Suppressor macrophage (primary cell): ENCODE measurements around the gene EMD.
"Not testable (repeated sequence)": the region's sequence is repeated elsewhere in the genome, so short reads cannot be mapped to it uniquely, and the experiment has no call there.

ENCODE experiments used
- DNase-seq, 4 experiments: peaks; one replicate each; pipeline ENCODE4 v3.0.0-alpha.2; 2020 to 2022
- total RNA-seq, 17 experiments: gene quantifications; one replicate each; lab custom pipeline; 2026; ENCODE audit warnings: mixed read lengths in 6 of 17, inconsistent platforms in 3 of 17; lab: John Stamatoyannopoulos, UW

EMD gene
- total RNA-seq: 15.8 to 30.2 (median 21.3) reads per million in 17 experiments

DNA sequence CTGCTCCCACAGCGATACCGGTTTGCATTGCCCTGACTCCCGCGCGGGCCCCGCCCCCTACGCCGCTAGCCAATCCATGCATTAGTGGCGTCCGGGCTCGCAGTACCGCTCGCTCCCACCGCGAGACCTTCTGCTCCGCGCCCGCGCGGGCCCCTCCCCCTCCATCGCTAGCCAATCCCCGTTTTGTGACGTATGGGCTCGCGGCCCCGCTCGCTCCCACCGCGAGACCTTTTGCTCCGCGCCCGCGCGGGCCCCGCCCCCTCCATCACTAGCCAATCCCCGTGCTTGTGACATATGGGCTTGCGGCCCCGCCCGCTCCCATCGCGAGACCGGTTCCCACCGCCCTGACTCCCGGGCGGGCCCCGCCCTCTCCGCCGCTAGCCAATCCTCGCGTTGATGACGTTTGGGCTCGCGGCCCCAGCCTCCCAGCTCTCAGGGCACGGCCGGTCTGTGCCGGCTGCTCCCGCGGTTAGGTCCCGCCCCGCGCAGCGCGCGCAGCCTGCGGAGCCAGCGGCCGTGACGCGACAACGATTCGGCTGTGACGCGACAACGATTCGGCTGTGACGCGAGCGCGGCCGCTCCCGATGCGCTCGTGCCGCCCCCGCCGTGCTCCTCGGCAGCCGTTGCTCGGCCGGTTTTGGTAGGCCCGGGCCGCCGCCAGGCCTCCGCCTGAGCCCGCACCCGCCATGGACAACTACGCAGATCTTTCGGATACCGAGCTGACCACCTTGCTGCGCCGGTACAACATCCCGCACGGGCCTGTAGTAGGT, at the start of gene EMD:
Gene EMD, plus strand, starts transcription at position 497 of the 770 bp plus-strand sequence. Its CDS starts 190 bp downstream, at position 687.
- DNase-seq: peak; percentile 96 to 98 (median 97)

DNA sequence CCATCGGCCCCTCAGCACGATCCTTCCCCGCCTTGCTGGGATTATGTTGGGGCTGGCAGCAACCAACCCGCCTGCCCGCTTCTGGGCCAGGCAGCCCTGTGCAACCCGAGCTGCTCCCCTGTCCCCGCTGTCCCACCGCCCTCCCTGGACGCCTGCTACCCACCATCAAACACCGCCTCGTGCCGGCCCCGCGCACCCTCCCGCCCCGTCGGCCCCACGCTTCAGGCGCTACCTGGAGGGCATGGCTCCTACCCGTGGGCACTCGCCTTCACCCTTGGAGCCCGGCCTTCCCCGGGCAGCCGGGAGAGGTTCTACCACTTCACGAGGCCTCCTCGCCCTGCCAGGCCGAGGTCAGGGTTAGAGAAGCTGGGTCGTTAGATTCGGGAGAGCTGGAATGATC, 46.5 kb upstream of the EMD start:
- no peak for DNase-seq

DNA sequence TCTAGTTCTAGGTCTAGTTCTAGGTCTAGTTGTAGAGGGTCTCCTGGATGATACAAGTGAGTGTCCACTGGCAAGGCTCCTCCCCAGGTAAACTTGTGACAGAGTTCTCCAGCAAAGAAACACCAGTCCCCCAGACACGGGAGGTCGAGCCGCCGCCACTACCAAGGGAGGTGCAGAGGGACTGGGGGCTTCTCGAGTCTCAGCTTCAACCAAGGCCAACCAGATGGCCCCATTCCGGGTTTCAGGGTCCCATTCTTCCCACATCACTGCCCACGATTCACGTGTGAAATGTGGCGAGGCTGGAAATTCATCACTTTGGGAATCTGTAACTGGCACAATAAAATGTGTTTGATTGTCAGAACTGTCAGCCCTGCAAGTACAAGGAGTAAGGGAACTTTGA, 46.0 kb upstream of the EMD start:
- no peak for DNase-seq

DNA sequence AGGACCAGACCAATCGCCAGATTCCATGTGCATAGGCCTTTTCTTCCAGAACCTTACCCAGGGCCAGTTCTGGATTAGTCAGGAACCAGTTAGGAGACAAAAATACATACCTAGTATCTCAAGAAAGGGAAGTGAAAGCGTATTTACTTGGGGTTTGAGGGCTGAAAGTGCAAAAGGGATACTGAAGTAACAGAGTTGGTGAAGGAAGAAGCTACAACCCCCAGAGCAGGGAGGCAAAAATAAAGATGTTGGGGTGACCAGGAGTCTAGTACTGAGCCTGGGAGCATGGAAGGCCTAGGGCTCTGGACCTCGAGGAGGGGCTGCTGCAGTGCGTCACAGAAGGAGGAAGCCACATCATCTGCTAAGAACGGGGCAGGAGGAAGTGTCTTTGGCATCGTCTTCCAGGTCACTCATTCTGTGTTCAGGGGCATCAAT, 45.2 kb upstream of the EMD start:
- peak; percentile 35 to 62 (median 50) for DNase-seq

DNA sequence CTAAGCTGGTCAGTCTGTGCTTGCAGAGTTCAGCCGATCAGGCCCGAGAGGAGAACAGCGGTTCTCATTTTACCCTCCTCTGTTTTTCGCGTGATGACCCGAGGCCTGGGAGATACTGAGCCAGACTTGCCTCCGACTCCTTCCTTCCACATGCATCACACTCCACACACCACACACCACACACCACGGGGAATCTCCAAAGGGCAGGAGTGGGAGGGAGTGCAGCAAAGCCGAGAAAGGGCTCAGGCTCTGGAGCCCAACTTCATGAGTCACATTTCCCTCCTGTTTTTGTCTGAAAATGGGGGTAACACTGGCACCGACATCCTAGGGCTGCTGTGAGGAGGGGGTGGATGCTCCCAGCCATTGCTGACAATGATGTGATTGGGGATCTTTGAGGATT, 44.6 kb upstream of the EMD start:
- DNase-seq: peak; percentile 31 to 70 (median 54)

DNA sequence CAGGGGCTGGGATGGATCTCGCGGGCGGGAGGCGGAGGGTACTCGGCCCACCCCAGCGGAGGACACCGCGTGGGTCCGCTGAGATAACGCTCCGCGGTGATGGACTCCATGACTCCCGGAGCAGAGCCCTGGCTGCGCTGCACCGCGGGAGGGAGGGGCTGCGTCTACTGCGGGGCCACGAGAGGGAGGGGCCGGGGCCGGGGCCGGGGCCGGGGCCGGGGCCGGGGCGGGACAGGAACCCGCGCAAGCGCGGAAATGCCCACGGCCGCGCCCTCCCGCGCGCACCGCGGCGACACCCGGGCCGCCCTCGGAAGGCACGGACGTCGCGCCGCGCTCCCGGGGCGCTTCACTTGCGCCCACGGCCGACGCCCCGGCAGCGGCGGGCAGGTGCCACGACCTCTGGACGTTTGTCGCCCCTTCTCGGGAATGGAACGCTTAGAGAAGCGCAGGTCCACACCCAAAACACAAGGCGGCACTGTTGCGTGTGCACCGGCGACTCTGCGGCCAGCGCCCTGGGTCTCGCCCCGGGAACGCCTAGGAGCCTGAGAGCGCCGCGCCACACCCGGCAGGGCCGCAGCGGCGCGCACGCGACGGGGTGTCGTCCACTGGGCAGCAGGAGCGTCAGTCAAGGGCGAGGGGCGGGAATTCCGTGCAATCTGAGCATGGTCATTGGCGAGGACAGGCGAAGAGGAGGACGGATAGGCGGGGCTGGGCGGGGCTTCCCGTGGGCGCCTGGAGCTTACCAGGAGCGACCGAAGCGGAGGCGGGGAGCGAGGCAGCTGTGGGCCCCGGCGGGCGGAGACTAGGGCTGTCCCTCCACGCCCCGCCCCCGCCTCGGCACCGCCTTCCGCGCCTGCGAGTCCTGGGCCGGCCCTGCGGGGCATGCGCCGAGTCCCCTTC, 37.4 kb upstream of the EMD start:
- DNase-seq: not testable (repeated sequence)

DNA sequence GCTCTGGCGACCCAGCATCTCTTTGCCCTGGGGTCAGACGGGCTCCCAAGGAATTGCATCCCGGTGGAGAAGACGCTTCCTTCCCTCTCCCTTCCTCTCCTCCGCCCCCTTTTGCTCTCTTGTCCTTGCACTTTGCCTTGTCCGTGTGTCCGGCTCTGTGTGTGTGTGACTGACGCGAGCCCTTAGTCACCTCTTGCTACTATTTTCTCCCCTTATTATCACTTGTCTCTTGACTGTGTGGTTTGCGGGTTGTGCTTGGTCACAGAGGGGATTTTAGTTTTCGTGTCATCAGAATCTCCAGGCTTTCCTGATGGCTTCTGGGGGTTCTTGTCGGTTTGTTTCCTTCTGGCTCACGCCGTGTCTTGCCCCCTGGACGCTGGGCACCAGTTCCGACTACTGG, 36.0 kb upstream of the EMD start:
- not testable (repeated sequence) for DNase-seq

DNA sequence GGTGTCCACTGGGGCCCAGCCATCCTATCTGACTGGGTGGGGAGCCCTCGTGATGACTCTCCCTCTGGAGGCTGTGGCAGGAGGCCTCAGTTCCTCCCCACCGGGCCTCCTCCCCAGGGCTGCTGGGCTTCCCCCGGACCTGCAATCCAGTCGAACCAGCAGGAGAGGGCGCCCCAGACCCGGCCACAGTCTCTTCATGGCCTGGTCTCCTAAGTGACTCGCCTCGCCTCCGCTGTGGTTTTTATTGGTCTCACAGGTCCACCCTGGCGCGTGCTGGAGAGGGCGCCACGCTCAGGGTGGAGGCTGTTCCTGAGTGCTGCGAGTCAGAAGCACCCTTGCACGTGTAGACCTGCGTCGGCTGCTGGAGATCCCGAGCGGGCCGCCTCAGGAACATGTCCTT, 35.5 kb upstream of the EMD start:
- DNase-seq: not testable (repeated sequence)

DNA sequence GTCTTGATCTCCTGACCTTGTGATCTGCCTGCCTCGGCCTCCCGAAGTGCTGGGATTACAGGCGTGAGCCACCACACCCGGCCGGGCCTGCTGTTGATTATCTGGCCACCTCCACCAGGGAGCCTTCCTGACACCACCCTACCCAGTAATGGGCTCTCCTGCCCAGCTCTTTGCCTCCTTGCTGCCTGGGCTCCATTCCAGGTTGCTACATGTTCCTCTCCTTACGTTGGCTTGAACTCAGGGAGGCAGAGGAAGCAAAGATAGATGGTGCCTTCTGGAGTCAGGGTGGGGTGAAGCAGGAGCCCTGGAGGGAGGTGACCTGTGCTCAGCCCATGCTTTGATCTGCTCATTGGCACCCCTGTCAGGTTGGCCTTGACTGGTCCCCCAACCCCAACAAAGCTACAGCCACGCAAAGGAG, 31.0 kb upstream of the EMD start:
- peak in 1 of 4 experiments; percentile 2 for DNase-seq

DNA sequence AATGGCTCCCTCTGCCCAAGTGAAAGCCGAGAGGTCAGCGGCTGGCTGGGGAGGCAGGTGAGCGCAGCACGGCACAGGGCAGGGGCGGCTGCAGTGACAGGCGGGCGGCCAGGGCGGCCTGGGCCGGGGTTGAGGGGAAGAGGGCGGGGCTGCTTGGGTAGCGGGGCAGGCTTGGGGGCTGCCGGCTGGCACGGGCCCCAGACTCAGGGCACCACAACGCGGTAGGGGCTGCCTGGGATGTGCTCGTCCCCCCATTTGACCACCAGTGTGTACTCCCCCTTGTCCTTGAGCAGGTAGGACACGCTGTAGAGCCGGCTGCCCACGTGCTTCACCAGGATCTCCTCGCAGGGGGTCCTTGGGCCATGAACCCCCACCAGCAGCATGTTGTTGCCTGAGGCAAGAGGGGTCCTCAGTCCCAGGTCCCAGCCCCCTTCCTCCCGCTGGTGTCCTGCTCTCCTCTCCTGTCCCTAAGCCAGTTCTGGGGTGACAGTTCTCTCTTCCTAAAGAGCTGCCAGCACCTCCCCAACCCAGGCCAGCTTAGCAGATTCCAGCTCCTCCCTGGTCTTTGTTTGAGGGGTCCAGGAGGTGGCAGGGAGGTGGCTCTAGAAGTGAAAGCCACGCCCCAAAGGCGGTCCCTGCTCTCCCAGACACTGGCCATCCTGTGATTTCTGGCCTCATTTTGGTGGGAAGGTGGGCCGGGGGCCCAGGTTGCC, 30.3 kb upstream of the EMD start:
- peak in 1 of 4 experiments; percentile 1 for DNase-seq

DNA sequence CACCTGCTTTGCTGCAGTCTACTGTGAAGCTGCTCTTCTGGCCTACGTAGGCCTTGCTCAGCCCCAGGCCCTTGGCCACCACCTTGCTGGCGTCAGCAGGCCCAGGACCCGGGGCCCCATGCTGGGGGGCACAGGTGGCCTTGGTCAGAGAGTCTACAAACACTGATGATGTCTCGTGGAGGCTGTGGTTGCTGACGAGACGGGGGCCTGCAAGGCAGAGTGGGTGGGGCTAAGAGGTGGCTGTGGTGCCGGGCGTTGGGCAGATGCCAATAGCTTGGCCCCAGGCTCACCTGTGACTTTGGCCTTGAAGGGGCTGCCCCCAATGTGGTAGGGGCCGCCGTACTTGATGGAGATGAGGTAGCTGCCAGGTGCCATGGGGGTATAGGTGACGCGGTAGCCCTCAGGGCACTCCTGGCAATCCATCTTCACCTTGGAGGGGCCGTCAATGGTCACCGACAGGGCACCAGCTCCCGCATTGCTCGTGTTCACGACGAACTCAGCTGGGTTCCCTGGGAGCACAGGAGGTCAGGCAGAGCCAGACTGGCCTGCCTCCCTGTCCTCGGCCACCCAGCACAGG, 29.6 kb upstream of the EMD start:
- peak in 1 of 4 experiments; percentile 1 for DNase-seq

DNA sequence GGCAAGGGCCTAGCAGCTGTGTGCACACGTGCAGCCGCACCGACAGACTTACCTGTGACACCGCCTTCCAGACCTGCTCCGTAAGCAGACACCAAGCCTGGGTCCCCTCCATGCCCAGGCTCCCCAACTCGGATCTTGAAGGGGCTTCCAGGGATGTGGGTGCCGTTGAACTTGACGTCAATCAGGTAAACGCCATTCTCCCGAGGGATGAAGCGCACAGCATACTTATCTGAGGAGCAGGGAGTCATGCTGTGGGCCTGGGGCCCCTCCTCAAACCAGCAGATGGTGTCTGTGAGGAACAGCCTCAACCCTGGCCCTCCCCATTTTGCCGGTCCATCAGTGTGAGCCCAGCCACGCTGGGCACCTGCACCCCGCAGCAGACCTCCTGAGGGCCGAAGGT, 29.1 kb upstream of the EMD start:
- peak in 1 of 4 experiments; percentile 1 for DNase-seq

DNA sequence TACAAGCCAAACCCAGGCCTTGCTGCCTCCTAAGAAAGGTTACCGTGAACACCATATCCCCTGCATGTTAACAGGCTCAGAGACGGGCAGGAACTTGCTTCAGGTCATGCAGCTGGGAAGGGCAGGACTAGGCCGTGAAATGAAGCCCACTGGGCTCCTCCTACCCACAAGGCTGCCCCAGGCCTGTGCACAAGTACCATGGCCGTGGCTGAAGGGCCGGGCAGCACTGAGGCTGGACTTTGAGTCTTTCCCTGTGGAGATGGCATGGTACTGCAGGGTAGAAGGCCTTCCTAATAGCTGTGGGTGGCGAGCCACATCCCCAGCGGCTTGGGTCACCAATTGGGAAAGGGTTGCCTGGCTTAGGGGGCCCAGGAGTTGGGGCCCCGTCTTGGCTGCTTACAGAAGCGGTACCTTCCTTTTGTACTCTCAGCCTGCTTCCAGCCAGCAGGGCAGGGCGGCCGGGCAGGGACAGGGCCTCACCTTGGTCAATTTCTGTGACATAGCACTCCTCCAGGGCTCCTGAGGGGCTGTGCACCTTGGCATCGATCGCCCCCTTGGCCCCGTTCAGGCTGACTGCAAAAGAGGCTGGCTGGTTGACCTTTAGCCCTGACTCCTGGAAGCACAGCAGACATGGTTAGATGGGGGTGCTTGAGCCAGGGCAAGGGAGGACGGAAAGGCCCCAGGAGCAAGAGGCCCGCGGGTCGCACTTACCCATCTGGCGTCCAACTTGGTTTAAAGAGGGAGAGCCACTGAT, 28.5 kb upstream of the EMD start:
- DNase-seq: peak in 1 of 4 experiments; percentile 0

DNA sequence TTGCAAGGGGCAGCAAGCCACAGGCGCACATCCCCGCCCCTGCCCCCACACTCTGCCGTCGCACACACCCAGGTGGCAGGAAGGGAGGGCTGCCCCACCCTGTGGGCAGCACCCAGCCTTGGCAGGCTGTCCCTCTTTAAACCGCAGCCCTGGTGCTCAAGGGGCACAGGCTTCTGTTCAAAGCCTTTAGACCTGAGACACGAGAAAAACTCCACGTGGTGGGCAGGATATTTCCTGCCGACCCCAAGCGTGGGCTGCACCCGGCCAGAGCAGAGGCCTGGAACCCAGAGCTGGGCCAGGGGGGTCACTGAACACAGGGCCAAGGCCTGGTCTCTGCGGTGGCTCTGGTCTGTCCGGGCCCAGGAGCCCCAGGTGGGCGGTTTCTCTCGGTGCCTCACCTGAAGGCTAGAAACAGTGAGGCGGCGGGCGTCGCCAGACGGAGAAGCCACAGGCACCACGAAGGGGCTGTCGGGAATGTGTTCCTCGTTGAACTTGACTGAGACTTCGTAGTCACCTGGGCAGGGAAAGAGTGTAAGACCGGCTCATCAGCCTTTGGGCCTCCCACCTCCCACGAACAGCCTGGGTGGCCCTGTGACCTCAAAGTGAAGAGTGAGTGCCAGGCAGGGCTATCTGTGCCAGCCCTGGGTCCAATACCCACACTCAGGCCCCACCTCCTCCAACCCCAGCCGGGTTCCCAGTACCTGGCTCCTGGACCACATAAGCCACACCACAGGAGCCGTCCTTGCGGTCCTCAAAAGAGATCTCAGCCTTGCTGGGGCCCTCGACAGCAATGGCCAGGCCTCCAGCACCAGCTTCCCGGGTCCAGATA, 27.7 kb upstream of the EMD start:
- peak in 1 of 4 experiments; percentile 1 for DNase-seq

DNA sequence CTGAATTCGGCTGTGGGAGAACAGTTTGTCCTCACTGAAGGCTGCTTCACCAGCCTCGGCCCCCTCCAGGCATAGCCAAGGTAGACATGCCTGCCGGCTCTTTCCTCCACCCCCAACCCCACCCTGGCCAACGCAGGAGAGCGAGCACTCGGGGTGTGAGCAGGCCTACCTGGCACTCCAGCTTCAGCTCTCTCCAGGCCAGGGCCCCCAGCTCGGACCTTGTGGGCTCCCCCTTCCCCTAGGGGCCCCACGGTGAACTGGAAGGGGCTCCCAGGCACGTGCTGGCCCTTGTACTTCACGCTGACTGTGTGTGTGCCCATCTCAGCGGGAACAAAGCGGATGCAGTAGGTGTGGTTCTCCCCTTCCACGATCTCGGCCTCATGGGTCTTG, 27.1 kb upstream of the EMD start:
- peak in 1 of 4 experiments; percentile 1 for DNase-seq

DNA sequence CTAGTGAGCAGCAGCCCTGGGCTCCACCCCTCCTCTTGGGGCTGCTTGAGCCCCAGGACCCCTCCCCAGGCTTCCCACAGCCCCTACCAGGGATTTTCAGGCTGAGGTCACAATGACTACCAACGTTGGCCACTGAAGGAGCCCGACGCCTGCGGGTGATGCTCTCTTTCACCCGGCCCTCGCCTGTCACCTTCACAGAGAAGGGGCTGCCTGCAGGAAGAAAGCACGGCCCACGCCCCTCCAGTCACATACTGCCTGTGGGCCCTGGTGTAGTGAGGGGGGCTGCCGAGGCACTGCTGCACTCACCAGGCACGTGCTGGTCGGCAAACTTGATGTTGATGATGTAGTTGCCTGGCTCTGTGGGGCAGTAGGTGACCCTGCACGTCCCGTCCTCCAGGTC, 26.6 kb upstream of the EMD start:
- DNase-seq: no peak

DNA sequence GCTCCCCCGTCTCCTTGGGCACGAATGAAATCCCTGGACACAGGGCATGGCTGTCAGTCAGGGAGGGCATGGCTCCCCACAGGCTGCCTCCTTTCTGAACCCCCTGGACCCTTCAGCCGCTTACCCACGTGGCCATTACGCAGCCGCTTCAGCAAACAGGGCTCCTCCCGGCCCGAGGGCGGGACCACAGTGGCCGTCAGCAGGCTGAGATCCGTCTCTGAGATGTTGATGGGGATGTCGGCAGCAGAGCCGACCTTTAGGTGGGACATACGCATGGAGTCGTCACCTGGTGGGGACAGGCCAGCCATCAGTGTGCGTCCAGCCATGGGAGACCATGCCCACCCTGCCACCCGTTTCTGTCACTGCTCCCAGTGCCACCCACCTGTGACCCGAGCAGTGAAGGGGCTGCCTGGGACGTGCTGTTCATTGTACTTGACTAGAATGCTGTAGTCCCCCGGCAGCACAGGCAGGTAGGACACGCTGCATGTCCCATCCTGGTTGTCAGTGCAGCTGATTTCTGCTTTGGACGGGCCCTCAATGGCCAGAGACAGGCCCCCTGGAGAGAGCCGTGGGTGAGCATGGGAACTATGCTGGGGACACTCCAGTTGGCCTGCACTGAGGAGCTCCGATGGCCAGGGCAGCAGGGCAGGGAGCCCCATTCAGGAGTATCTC, 25.8 kb upstream of the EMD start:
- DNase-seq: peak in 1 of 4 experiments; percentile 1

DNA sequence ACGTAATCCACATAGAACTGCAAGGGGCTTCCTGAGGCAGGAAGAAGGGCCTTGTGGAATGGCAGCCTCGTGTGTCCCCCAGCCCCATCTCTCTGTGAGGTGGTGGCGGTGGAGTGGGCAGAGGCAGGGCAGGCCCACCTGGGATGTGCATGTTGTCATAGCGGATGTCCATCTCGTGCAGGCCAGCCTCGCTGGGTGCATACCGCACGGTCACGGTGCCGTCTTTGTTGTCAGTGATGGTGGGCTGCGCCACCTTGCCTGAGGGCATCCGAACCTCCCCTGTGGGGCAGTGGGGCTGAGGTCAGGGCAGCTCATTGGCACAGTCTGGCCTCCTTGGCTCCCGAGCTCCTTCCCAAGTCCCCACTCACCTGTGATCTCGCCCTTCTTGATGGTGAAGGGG, 25.1 kb upstream of the EMD start:
- peak in 1 of 4 experiments; percentile 1 for DNase-seq

DNA sequence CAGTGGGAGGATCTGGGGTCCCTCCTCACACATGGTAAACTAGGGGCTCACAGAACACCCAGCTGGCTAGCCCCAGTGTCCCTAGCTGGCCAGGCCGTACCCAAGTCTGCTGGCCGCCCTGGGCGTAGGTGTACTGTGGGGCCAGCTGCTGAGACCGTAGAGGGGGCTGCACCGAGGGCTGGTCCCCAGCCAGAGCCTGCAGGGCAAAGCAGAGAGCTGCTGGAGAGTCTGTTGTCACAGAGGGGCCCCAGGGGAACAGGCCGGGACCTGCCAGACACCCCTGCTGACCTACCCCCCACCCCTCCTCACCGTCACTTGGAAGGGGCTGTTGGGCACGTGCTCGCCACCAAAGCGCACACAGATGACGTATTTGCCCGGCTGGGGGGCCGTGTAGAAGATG, 24.6 kb upstream of the EMD start:
- peak in 1 of 4 experiments; percentile 0 for DNase-seq
